NCI-H187 treated with DMSO at 0.1 percent for 48 hours (cell line): ENCODE measurements around the gene AKIRIN1.
A peak's percentile ranks its signal among the peaks of the same experiment; 100 is the strongest.
"Not testable (repeated sequence)": the region's sequence is repeated elsewhere in the genome, so short reads cannot be mapped to it uniquely, and the experiment has no call there.

Source experiments
- DNase-seq: peaks from one replicate; lab custom pipeline; 2025; lab: John Stamatoyannopoulos, UW

The AKIRIN1 gene, protein sequence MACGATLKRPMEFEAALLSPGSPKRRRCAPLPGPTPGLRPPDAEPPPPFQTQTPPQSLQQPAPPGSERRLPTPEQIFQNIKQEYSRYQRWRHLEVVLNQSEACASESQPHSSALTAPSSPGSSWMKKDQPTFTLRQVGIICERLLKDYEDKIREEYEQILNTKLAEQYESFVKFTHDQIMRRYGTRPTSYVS

DNA sequence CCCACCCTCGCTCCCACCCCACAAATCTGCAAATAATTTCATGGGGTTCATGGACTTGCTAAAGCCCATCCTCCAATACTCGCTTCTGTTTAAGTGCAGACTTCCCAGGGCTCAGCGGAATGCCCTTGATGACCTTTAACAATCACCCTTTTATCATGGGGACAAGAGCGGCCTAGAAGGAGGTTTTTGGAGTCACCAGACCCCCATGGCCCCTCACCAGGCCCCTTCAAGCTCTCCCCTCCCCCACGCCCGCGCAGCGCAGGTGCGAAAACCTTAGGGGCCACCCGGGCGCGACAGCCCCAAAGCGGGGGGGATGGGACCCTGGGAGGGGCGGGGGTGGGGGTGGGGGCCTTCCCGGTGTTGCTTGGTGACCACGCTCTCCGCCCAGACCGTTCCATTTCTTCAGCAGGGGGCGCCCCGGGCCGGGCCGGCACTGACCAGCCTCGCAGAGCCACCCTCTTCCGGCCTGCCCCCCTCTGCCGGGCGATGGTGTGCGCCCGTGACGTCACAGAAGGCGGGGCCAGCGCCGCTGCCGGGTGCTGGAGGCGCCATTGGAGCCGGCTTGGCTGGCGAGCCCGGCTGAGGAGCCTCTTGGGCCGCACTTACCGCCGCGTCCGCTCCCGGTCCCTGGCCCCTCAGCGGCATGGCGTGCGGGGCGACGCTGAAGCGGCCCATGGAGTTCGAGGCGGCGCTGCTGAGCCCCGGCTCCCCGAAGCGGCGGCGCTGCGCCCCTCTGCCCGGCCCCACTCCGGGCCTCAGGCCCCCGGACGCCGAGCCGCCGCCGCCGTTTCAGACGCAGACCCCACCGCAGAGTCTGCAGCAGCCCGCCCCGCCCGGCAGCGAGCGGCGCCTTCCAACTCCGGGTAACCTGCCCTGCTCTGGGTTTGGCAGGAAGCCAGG, at the start of gene AKIRIN1:
AKIRIN1 (plus strand) TSS at position 539 of the 900 bp plus-strand sequence; CDS start at position 644, 105 bp downstream.
- peak; percentile 48 for DNase-seq

DNA sequence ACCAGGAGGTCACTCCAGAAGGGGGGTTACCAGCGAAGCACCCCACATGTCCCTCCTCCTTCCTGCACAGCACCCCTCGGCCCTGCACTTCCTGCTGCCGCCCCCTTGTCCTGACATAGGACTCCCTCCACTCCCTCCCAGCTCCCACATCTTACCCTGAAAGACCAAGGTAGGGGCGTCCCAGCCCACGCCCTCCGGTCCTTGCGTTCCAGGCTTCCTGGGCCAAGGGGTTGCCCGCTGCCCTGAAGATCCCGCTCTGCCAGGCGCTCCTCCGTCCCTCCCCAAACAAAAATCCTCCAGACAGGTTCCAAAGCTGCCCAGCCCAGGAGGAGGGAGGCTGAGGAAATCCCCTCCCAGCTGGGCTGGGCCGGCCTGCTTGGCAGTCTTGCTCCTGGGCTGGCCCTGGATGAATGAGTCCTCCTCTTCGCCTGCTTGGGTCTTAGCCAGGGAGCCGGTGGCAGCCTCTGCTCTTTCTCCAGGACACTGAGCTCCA, 49.5 kb upstream of the AKIRIN1 start, which contains the start of gene RHBDL2:
RHBDL2 (minus strand) TSS at position 304 of the 493 bp plus-strand sequence. CDS start 22,618 bp downstream, outside the sequence.
- no peak for DNase-seq

DNA sequence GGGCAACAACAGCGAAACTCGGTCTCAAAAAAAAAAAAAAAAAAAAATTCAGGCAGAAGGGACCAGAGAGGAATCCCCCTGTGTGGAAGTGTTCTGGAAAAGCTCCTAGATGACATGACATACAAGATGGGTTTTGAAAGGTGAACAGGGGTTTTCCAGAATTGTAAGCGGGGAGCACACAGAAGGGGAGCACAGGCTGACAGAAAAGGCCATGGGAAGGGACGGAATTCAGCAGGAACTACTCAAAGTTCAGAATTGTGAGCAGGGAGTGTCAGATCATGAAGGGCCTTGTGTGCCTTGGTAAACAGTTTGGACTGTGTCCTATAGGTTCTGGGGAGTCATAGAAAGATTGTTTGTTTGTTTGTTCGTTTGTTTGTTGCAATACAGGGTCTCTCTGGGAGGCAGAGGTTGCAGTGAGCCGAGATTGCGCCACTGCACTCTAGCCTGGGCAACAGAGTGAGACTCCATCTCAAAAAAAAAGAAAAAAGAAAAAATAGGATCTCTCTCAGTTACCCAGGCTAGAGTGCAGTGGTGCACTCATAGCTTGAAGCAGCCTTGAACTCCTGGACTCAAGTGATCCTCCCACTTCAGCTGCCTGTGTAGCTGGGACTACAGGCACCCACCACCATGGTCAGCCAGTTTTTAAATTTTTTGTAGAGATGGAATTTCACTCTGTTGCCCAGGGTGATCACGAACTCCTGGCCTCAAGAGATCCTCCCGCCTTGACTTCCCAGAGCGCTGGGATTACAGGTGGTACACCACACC, 48.2 kb upstream of the AKIRIN1 start:
- DNase-seq = no peak

DNA sequence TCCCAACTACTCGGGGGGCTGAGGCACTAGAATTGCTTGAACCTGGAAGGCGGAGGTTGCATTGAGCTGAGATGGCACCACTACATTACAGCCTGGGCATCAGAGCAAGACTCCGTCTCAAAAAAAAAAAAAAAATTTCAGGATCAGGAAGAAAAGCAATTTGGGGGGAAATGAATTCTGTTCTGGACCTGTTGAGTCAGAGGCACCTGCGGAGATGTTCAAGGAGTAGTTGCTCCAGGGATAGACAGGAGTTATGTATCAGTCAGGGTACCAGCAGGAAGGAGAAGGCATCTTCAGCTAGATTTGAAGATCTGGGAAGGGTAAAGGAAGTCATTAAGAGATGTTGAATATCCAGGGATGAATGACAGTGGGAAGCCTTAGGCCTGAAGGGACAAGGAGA, 46.5 kb upstream of the AKIRIN1 start:
- no peak for DNase-seq

DNA sequence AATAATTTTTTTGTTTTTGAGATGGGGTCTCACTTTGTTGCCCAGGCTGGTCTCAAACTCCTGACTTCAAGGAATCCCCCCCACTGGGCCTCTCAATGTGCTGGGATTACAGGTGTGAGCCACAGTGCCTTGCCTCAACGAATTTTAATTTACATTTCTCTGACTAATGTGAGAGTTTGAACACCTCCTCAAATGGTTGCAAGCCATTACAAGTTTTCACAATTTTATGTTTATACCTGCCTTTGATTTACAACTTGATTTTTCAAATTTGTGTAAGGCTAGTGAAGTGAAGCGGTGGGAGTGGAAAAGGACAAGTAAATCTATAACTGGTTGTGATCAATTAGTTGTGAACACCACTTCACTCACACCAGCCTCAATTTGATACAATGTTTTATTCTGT, 40.5 kb upstream of the AKIRIN1 start:
- no peak for DNase-seq

DNA sequence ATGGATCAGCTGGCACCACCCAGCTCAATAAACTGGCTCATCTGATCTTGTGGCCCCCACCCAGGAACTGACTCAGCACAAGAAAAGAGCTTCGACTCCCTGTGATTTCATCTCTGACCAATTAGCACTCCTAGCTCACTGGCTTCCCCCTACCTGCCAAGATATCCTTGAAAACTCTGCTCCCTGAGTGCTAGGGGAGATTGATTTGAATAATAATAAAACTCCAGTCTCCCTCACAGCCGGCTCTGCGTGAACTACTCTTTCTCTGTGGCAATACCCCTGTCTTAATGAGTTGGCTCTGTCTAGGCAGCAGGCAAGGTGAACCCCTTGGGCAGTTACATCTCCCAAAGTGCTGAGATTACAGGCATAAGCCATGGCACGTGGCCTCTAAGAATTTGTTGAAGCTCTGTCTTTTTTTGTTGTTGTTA, 37.6 kb upstream of the AKIRIN1 start:
- no peak for DNase-seq

DNA sequence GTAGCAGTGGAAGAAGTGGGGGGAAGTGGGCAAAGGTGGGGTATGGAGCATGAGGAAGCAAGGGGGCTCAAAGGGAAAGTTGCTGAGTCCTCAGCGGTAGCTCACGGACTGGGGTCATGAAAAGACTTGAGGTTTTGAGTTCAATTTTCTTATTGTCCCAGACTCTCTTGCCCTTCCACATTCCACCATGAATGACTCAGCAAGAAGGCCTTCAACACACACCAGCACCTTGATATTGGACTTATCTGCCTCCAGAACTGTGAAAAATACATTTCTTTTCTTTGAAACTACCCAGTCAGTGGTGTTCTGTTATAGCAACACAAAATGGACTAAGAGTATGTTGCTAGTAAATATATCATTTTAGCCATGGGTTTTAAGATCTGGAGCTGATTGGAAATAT, 32.1 kb upstream of the AKIRIN1 start:
- DNase-seq = no peak

DNA sequence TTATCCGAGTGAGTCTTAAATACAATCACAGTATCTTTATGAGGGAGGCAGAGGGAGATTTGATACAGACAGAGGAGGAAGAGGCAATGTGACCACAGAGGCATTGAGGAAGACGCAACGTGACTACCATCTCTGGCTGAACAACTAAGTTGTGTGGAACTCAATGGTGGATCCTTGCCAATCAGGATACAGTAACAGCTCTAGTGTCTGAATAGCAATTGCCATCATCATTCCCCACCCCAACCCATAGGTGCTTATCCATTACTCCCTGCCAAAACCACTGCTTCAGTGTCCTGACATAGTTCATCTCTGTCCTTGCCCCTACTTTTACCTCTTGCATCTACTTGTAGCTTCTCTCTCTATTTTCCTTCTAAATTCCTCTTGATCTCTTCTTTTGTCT, 29.0 kb upstream of the AKIRIN1 start:
- no peak for DNase-seq

DNA sequence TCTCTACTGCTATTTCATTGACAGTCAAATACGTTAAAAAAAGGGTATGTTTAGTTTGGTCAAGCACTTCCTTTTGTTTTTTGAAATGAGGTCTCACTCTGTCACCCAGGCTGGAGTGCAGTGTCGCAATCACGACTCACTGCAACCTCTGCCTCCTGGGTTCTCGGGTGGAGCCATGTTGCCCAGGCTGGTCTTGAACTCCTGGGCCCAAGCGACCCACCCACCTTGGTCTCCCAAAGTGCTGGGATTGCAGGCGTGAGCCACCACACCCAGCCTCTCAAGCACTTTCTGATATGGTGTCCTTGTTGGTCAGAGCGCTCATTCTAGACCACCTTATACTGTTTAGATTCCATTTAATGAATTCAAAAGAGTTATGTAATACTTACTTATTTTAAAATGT, 28.5 kb upstream of the AKIRIN1 start:
- no peak for DNase-seq

DNA sequence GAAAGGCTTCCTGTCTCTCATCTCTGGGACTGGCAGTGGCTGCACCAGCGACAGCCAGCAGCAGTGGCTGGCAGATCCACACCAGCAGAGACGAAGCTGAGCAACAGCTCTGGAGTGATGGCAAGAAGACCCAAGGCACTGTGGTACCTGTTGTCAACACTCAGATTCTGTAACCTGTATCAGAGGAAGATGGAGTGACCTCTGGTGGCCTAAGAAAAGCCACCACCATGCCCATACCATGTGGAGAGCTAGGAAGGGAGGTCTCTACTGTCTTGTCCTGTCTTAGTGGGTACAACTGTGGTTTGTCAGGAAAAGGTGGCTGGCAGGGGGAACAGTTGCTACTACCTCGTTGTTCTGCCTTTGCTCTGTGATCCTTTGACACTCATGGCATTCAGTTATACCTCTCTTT, 26.9 kb upstream of the AKIRIN1 start:
- no peak for DNase-seq

DNA sequence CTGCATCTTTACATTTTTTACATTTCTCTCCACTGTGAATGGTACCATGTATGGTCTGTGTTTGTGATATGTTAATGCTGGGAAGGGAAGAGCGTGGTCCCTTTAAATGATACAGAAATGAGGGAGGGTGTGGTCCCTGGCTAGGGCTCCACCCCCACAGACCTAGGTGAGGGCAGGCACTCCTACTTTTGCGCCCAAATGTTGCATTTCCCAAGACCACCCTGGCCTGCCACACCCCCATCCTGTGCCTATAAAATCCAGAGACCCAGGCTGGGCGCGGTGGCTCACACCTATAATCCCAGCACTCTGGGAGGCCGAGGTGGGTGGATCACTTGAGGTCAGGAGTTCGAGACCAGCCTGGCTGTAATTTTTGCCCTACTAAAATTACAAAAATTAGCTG, 17.9 kb upstream of the AKIRIN1 start:
- not testable (repeated sequence) for DNase-seq

DNA sequence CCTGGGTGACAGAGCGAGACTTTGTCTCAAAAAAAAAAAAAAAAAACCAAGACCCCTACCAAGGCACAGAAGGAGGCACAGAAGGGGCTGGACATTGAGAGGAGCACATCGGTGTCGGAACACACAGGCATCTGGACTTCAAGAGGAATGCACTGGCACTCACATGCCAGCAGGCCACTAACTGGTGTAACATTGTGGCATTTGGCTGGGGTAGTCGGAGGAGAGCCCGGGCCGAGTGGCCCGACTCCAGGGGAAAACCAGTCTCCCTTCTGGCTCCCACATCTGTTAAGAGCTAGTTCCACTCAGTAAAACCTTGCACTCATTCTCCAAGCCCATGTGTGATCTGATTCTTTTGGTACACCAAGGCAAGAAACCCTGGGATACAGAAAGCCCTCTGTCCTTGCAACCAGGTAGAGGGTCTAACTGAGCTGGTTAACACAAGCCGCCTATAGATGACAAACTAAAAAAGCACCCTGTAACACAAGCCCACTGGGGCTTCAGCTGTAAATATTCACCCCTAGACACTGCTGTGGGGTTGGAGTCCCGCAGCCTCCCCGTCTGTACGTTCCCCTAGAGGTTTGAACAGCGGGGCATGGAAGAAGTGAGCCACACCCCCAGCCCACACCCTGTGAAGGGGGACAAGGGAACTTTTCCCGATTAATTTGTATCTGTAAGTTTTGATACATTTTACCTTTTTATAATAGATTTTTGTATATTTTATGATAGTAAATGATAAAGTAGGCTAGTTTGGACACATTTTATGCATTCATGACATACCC, 17.2 kb upstream of the AKIRIN1 start:
- no peak for DNase-seq

DNA sequence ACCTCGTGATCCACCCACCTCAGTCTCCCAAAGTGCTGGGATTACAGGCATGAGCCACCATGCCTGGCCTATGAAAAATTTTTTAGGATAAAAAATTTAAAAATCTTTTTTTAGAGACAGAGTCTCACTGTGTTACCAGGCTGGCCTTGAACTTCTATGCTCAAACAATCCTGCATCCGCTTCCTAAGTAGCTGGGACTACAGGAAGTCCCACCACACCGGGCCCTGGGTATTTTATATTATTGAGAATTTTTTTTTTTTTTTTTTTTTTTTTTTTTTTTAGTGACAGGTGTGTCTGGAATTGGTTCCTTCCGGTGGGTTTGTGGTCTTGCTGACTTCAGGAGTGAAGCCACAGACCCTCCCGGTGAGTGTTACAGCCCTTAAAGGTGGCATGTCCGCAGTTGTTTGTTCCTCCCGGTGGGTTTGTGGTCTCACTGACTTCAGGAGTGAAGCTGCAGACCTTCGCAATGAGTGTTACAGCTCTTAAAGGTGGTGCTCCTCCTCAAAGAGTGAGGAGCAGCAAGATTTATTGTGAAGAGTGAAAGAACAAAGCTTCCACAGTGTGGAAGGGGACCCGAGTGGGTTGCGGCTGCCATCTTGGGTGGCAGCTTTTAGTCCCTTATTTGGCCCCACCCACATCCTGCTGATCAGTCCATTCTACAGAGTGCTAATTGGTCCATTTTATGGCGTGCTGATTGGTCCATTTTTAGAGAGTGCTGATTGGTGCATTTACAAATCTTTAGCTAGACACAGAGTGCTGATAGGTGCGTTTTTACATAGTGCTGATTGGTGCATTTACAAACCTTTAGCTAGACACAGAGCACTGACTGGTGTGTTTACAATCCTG, 13.5 kb upstream of the AKIRIN1 start:
- not testable (repeated sequence) for DNase-seq

DNA sequence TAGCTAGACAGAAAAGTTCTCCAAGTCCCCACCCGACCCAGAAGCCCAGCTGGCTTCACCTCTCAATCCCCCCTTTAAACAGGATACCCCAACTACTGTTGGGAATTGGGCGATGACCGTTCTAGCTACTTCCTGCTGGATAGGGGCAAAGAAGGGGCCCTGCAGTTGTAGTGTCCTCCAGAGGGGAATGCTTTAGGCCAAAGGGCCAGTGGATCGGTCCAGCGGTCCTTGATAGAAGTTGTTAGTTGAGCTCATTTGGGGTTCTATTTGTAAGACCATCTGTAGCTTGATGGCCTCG, 12.9 kb upstream of the AKIRIN1 start:
- DNase-seq = not testable (repeated sequence)

DNA sequence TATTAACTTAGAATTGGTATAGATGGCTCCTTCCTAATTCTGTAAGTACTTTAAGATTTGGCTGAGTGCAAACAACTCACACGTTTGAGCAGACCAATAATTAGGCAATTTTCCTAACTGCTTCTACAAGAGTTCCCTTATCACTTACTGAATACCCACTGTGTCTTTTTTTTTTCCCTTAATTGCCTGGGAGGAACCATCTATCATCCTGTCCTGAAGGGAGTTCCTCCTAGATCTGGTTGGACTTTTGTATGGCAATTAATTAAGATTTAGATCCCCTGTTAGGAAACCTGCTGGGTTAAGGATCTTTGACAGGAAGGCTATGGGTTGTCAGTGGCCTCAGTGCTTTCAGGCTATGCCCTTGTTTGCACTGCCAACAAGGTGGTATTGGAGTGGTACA, 11.7 kb upstream of the AKIRIN1 start:
- not testable (repeated sequence) for DNase-seq

DNA sequence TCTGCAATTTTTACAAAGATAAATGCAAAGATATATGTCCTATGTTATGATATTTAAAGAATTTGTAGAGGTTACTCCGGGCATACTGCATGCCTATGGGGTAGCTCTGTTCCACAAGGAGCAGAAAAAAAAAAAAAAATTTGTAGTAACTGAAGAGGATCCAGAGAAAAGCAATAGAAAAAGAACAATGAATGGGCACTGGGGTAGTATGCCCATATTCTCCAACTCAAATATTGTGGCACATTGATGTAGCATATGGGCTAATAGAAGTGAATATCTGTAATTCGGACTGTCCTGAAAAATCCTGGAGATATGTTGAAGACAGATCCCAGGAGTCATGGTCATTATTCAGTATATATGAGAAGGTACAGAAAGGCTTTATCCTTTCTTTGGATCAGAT, 1.1 kb upstream of the AKIRIN1 start:
- no peak for DNase-seq

DNA sequence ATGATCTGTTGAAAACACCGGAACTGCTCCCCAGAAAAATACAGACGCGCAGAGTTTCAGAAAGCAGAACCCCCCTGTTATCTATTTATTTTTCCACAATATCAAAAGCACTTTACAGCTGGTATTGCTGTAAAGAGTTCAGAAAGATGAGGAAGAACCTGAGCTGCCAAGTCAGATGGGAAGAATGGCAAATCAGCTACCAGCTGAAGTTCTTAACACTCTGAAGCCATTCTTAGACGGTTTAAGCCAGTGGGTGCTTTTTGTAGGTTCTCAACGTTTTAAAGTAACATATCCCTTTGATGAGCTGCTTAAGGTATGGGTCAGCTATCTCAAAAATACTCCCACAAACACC, 714 bp upstream of the AKIRIN1 start:
- no peak for DNase-seq

DNA sequence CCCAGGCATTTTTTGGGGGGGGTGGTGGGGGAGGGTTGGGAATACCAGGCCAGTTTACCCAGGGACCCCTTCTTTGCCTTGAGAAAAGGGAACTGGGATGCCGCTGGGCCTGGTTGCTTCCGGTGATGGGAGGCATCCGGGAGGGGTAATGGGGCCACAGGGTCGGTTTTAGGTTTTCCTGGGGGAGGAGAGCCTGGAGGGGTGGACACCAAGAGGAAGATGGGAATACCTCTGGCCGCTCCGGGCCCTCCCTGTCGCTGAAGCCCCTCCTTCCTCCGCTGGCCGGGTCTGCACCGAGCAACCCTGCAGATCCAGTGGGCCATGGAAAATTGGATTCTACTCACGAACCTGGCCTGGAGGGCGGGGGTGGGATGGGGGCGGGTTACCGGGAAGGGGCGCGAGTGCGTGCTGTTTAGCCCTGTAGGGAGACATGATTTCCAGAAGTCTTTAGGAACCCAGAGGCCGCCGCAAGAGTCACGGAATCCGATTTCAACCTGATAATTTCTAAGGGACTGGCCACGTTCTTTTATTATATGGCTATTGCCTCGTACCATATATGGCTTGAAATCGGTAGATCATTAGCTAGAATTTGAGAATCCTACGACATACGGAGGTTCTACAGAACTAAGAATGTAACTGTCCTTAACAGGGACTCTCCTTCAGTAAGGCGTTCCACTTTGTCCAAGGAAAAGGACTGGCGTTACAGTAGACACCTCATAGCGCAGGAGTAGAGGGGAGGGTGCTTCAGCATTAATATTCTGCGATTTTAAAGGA, 749 bp downstream of the AKIRIN1 start:
- DNase-seq = no peak

DNA sequence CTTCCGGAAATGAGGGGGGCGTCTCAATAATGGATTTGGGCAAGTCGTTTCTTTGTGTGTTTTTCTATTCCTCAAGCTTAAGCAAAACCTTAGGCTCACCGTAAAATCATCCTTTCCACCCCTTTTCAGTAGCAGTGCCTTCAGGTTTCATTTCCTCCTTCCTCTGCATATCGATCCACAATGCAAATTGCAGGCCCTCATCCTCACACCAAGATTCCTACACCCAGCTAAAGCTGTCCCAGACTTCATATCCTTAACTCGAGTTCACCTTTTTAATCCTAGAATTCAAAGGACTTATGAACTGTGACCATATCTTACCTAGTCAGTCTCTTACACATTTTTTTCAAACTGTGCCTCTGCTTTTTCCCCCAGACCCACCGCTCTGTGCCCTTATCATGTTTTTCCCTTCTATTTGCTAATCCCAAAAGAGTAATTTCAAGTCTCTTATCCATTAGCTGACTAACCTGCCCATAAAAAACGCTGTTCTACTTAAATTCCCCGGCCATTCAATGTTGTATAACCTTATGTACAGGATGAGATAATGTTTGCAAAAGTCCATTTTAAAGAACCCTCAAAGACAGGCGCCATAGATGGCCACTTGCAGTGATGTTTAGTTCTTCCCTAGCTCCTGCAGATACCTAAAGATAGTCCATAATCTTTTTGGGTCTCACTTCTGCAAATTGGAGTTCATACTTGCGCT, 1.5 kb downstream of the AKIRIN1 start:
- no peak for DNase-seq

DNA sequence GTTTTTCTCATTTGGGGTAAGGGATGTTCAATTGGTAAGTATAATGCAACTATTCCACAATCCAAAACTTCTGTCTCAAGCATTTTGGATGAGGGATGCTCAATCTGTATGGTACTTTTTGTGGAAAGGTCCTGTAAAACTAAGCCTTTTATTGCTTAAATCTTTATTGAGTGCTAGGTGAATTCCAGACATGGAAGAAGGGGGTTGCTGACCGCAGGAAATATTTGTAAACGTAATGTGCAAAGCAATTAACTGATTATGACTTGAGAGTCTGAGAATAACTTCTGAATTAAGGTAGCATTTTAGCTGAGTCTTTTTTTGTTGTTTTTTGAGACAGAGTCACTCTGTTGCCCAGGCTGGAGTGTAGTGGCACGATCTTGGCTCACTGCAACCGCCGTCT, 3.1 kb downstream of the AKIRIN1 start:
- DNase-seq = no peak
